CD8-positive, alpha-beta memory T cell (primary cell): ENCODE measurements around the gene TRIM62. TPM values are rescaled to one million over a fixed set of nuclear protein-coding genes. Genes with fewer than 3 reads are reported as not detected.

Experiments used
- CTCF ChIA-PET: fragments of 350-600 bp; sonication (Branson Sonifier 250); formaldehyde crosslinking; loops from one replicate; lab custom pipeline; 2021; ENCODE audit warnings: antibody characterized with exemption; lab: Charles Lee
- POLR2A ChIA-PET: fragments of 350-600 bp; sonication (Branson Sonifier 250); formaldehyde crosslinking; loops from one replicate; lab custom pipeline; 2021; ENCODE audit warnings: antibody characterized with exemption; lab: Charles Lee
- DNase-seq, 5 donors: peaks; one replicate each; pipeline versions ENCODE4 v3.0.0 to v3.0.0-alpha.2; 2020 to 2022; ENCODE audit warnings: mixed read lengths in 1 of 5
- H3K27ac ChIP-seq: one replicate; pipeline ENCODE4 v1.7.0; 2013; ENCODE audit warnings: low read depth, mild to moderate bottlenecking, low read length, moderate library complexity
- H3K27me3 ChIP-seq: 2 replicates; pipeline ENCODE4 v1.7.0; 2013; ENCODE audit warnings: low read length, mild to moderate bottlenecking; ENCODE audit not compliant: insufficient read depth, poor library complexity, severe bottlenecking
- H3K36me3 ChIP-seq: 2 replicates; pipeline ENCODE4 v1.7.0; 2013; ENCODE audit warnings: mild to moderate bottlenecking, low read length, moderate library complexity; ENCODE audit not compliant: insufficient read depth
- H3K4me1 ChIP-seq: 2 replicates; pipeline ENCODE4 v1.7.0; 2013; ENCODE audit warnings: mild to moderate bottlenecking, low read length, moderate library complexity; ENCODE audit not compliant: insufficient read depth
- H3K4me3 ChIP-seq: 2 replicates; pipeline ENCODE4 v1.7.0; 2013; ENCODE audit warnings: mild to moderate bottlenecking, low read length
- H3K9me3 ChIP-seq: 2 replicates; pipeline ENCODE4 v1.7.0; 2013; ENCODE audit warnings: mild to moderate bottlenecking, low read length
- H3K27ac Mint-ChIP-seq, 8 donors: one replicate each; pipeline ENCODE4 v1.8.0; 2020 to 2021; ENCODE audit warnings: mixed read lengths in 8 of 8, mild to moderate bottlenecking in 6 of 8, inconsistent platforms in 3 of 8, moderate library complexity in 3 of 8
- H3K27me3 Mint-ChIP-seq, 2 donors: one replicate each; pipeline ENCODE4 v1.8.0; 2020 to 2021; ENCODE audit warnings: mixed read lengths in 2 of 2, mild to moderate bottlenecking in 1 of 2, moderate library complexity in 1 of 2
- H3K36me3 Mint-ChIP-seq, 3 donors: one replicate each; pipeline ENCODE4 v1.8.0; 2020 to 2021; ENCODE audit warnings: mixed read lengths in 3 of 3, inconsistent platforms in 1 of 3, mild to moderate bottlenecking in 1 of 3
- H3K4me1 Mint-ChIP-seq, 3 donors: one replicate each; pipeline ENCODE4 v1.8.0; 2020 to 2021; ENCODE audit warnings: mixed read lengths in 3 of 3, inconsistent platforms in 1 of 3, mild to moderate bottlenecking in 1 of 3
- H3K4me3 Mint-ChIP-seq, 7 donors: one replicate each; pipeline ENCODE4 v1.8.0; 2020 to 2021; ENCODE audit warnings: mixed read lengths in 7 of 7, mild to moderate bottlenecking in 6 of 7, moderate library complexity in 4 of 7, inconsistent platforms in 2 of 7
- H3K9me3 Mint-ChIP-seq, 5 donors: one replicate each; pipeline ENCODE4 v1.8.0; 2020 to 2022; ENCODE audit warnings: mixed read lengths in 5 of 5, mild to moderate bottlenecking in 3 of 5, moderate library complexity in 2 of 5, inconsistent platforms in 1 of 5
- polyA plus RNA-seq: library from polyadenylated mRNA; unstranded; fragments of 300-500 nt; fragmentation: Illumina TruSeq; gene quantifications from one replicate; pipeline ENCODE4 v1.2.3, GENCODE V29; 2021
- total RNA-seq, 2 experiments: library from RNA; stranded (reverse); gene quantifications; one replicate each; pipeline ENCODE4 v1.2.3, GENCODE V29; 2021

The TRIM62 gene
- 1 to 10 TPM; 5.0 to 5.5 TPM for total RNA-seq
- polyA plus RNA-seq: 7.0 TPM

DNA sequence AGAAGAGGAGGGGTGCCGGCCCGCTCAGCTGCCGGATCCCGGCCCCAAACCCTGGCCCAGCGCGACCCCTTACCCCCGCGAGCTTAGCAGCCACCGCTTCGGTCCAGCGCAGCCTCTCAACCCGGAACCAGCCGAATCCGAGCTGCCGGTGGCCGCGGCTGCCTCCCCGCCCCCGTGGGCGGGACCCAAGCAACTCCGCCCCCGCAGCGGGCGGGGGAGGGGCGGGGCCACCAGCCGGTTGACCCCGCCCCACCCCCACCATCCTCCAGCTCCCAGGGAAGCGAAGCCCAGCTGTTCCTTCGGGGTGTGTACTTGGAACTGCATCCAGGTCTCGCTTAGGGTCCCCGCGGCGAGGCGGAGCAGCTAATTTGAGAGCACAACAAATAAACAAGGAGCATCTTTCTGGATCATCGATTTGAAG is at the start of gene TRIM62:
Gene TRIM62, minus strand, starts transcription at position 123 of the 421 bp plus-strand sequence. CDS start 611 bp downstream, outside the sequence.
- peak within 1 kb of the TSS; percentile 31 to 95 (median 82) for H3K27ac Mint-ChIP-seq
- CTCF ChIA-PET: interaction anchor here (0.7 to 2.3 kb wide), 4 partner anchors 54 to 661 kb away, joined by 3 to 19 read pairs (median 3); no protein-coding TSS in a partner anchor
- Histone ChIP-seq H3K36me3 (no peaks in the 10 kb centered on the region), H3K9me3 (no peaks in the 10 kb centered on the region), H3K27me3 (peaks cover 4% of the 10 kb centered on the region), H3K4me1 (peaks cover 14% of the 10 kb centered on the region), H3K4me3 (peak within 1 kb of the TSS; percentile 83), H3K27ac (no peak within 1 kb of the TSS)
- no peaks in the 10 kb centered on the region for H3K9me3 Mint-ChIP-seq
- H3K4me1 Mint-ChIP-seq: peaks cover 34 to 42% (median 38%) of the 10 kb centered on the region in 3 donors
- peaks cover 0 to 10% (median under 1%) of the 10 kb centered on the region in 3 donors for H3K36me3 Mint-ChIP-seq
- H3K4me3 Mint-ChIP-seq: peak within 1 kb of the TSS; percentile 81 to 95 (median 88)
- H3K27me3 Mint-ChIP-seq: peaks cover 0 to 15% of the 10 kb centered on the region in 2 donors
- POLR2A ChIA-PET: interaction anchor here (0.5 to 2.3 kb wide), 9 partner anchors 8 to 531 kb away, joined by 3 to 40 read pairs (median 4); partner anchors contain the start of gene RBBP4
- DNase-seq: peak; percentile 72 to 84 (median 72)

DNA sequence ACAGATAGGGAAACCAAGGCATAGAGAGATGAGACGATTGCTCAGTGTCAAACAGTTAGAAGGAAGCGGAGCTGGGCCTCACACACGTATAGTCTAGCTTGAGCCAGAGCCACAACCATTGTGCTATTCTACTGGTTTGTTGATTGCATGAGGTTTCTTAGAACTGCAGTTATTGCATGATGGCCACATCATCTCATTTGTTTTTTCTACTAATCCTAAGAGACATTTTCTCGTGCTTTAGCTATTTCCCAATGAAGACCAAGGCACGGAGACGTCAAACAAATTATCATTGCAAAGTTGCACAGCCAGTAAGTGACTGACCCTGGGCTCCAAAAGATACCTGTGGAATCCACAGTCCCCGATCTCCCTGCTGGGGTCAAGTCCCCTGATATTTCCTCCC is 49.3 kb upstream of the TRIM62 start:
- ChIA-PET POLR2A (no interaction called here), CTCF (no interaction called here)
- Mint-ChIP-seq H3K36me3 (no peaks in the 10 kb centered on the region), H3K4me3 (no peak overlapping the region), H3K4me1 (peaks cover 0 to 3% (median 0%) of the 10 kb centered on the region in 3 donors), H3K27me3 (peaks cover 4 to 46% of the 10 kb centered on the region in 2 donors), H3K9me3 (no peaks in the 10 kb centered on the region), H3K27ac (no peak overlapping the region)
- Histone ChIP-seq H3K27me3 (no peaks in the 10 kb centered on the region), H3K4me3 (no peak overlapping the region), H3K4me1 (no peaks in the 10 kb centered on the region), H3K27ac (no peak overlapping the region), H3K9me3 (no peaks in the 10 kb centered on the region), H3K36me3 (no peaks in the 10 kb centered on the region)
- no peak for DNase-seq

DNA sequence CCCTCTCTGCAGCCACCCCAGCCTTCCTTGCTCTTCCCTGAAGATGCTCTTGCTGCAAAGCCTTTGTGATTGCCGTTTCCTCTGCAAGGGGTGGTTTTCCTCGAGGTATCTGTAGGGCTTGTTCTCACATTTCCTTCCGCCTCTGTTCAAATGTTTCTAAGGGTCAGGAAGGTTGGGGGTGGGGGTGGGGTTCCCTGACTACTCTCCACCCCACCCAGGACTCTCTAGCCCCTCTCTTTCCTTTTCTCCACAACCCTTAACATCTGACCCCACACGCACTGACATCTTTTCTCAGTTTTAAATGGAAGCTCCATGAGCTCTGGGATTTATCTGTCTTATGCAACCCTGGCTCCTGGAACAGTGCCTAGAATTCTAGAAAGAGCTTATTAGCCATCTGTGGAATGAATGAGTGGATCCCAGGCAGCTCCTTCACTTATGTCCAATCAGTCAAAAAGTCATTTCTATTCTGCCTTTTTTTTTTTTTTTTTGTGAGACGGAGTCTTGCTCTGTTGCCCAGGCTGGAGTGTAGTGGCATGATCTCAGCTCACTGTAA is 47.2 kb upstream of the TRIM62 start:
- H3K27ac ChIP-seq: no peak overlapping the region
- H3K4me3 Mint-ChIP-seq: no peak overlapping the region
- H3K4me1 Mint-ChIP-seq: peaks cover 0 to 3% (median 0%) of the 10 kb centered on the region in 3 donors
- CTCF ChIA-PET: no interaction called here
- H3K36me3 Mint-ChIP-seq: peaks cover 0 to 1% (median under 1%) of the 10 kb centered on the region in 3 donors
- no peak overlapping the region for H3K4me3 ChIP-seq
- H3K4me1 ChIP-seq: no peaks in the 10 kb centered on the region
- no peaks in the 10 kb centered on the region for H3K27me3 ChIP-seq
- no peaks in the 10 kb centered on the region for H3K36me3 ChIP-seq
- H3K9me3 ChIP-seq: no peaks in the 10 kb centered on the region
- H3K27me3 Mint-ChIP-seq: peaks cover 3 to 46% of the 10 kb centered on the region in 2 donors
- H3K9me3 Mint-ChIP-seq: peaks cover 8 to 11% (median 9%) of the 10 kb centered on the region in 5 donors
- H3K27ac Mint-ChIP-seq: peak overlapping the region in 1 of 8 donors; percentile 62
- POLR2A ChIA-PET: no interaction called here
- DNase-seq: no peak

DNA sequence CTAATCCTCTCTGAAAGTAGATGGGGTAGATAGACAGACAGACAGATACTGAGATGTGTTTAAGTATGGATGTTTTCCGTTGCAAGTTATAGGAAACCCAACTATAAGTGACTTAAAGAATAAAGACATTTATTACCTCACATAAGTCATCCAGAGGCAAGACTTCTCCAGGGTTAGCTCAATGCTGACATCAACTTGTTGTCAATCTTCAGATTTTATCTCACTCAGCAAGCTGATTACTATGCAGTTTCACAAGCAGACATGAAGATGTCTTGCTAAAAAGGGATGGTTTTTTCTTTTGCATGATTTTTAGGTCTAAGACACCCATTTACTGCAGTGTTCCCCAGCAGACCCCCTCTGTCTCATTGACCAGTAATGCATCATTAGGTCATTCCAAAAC is 43.7 kb upstream of the TRIM62 start:
- Histone ChIP-seq H3K4me3 (no peak overlapping the region), H3K36me3 (no peaks in the 10 kb centered on the region), H3K27me3 (no peaks in the 10 kb centered on the region), H3K9me3 (no peaks in the 10 kb centered on the region), H3K27ac (no peak overlapping the region), H3K4me1 (no peaks in the 10 kb centered on the region)
- POLR2A ChIA-PET: no interaction called here
- H3K4me1 Mint-ChIP-seq: peaks cover 0 to 3% (median 0%) of the 10 kb centered on the region in 3 donors
- peaks cover 0 to 10% (median 1%) of the 10 kb centered on the region in 3 donors for H3K36me3 Mint-ChIP-seq
- no peak overlapping the region for H3K27ac Mint-ChIP-seq
- peaks cover 8 to 15% (median 14%) of the 10 kb centered on the region in 5 donors for H3K9me3 Mint-ChIP-seq
- H3K27me3 Mint-ChIP-seq: peaks cover 4 to 39% of the 10 kb centered on the region in 2 donors
- no peak for DNase-seq
- no peak overlapping the region for H3K4me3 Mint-ChIP-seq
- CTCF ChIA-PET: no interaction called here

DNA sequence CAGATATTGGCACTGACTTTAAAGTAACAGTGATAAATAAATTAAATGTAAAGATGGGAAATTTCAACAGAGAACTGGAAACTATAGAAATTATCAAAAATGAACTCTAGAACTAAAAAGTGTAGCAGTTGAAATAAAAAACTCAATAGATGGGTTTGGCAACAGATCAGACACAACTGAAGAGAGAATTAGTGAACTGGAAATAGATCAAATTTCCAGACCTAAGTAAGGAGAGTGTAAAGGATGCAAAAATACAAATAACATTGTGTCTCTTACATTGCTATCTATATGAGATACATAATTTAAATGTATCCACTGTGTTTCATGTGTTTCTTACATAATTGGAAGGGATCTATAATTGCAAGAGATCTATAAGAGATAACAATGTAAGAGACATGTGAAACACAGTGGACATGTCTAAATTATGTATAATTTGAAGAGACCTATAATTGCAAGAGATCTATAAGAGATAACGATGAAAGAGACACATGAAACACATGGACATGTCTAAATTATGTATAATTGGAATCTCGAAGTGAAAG is 42.4 kb upstream of the TRIM62 start:
- ChIA-PET CTCF (no interaction called here), POLR2A (no interaction called here)
- Mint-ChIP-seq H3K36me3 (peaks cover 0 to 10% (median 1%) of the 10 kb centered on the region in 3 donors), H3K4me1 (peaks cover 0 to 3% (median 0%) of the 10 kb centered on the region in 3 donors), H3K27ac (no peak overlapping the region), H3K4me3 (no peak overlapping the region), H3K27me3 (peaks cover 4 to 35% of the 10 kb centered on the region in 2 donors), H3K9me3 (peaks cover 8 to 16% (median 14%) of the 10 kb centered on the region in 5 donors)
- Histone ChIP-seq H3K4me3 (no peak overlapping the region), H3K27ac (no peak overlapping the region), H3K9me3 (no peaks in the 10 kb centered on the region), H3K27me3 (no peaks in the 10 kb centered on the region), H3K4me1 (no peaks in the 10 kb centered on the region), H3K36me3 (no peaks in the 10 kb centered on the region)
- DNase-seq: no peak

DNA sequence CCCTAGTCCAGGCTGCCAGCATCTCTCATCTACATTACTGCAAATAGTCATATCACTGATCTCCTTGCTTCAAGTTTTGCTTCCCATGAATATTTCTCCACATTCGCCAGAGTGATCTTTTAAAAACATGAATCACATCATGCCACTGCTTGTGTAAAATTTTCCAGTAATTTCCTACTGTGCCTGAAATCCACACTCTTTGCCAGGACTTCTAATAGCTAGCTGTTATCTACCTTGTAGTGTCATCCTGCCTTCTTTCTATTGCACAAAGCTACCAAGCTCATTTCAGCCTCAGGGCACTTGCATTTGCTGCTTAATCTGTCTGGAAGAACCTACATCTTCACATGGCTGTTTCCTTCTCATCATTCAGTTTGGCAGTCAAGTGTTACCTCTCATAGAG is 40.5 kb upstream of the TRIM62 start:
- H3K4me3 Mint-ChIP-seq: no peak overlapping the region

DNA sequence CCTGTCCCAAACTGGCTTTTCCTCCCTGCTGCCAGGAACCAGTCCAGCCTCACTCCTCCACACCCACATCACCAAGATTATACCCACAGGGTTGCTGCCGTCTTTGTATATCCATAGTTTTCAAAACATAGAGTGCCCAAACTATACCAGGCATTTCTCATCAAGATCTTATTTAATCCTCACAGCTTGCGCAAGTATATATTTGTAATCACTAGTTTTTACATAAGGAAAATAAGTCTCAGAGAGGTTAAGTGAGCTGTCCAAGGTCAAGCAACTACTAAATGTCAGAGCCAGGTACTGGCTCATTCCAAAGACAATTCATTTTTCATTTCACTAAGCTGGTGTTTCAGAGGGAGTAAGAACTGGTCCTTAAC is 39.5 kb upstream of the TRIM62 start:
- Mint-ChIP-seq H3K27me3 (peaks cover 7 to 16% of the 10 kb centered on the region in 2 donors), H3K4me1 (peaks cover 0 to 4% (median 2%) of the 10 kb centered on the region in 3 donors), H3K4me3 (no peak overlapping the region), H3K9me3 (peaks cover 8 to 16% (median 14%) of the 10 kb centered on the region in 5 donors), H3K27ac (no peak overlapping the region), H3K36me3 (peaks cover 0 to 10% (median 1%) of the 10 kb centered on the region in 3 donors)
- no peak for DNase-seq
- H3K4me1 ChIP-seq: no peaks in the 10 kb centered on the region
- no peak overlapping the region for H3K4me3 ChIP-seq
- CTCF ChIA-PET: no interaction called here
- no peak overlapping the region for H3K27ac ChIP-seq
- H3K27me3 ChIP-seq: no peaks in the 10 kb centered on the region
- POLR2A ChIA-PET: no interaction called here
- H3K9me3 ChIP-seq: no peaks in the 10 kb centered on the region
- no peaks in the 10 kb centered on the region for H3K36me3 ChIP-seq

More for the DNA sequence above, 40.5 kb upstream of the TRIM62 start:
- ChIA-PET POLR2A (no interaction called here), CTCF (no interaction called here)
- Mint-ChIP-seq H3K4me1 (peaks cover 0 to 4% (median 2%) of the 10 kb centered on the region in 3 donors), H3K27me3 (peaks cover 7 to 20% of the 10 kb centered on the region in 2 donors), H3K27ac (no peak overlapping the region), H3K36me3 (peaks cover 0 to 10% (median 1%) of the 10 kb centered on the region in 3 donors), H3K9me3 (peaks cover 8 to 16% (median 14%) of the 10 kb centered on the region in 5 donors)
- H3K9me3 ChIP-seq: no peaks in the 10 kb centered on the region
- no peaks in the 10 kb centered on the region for H3K36me3 ChIP-seq
- no peak overlapping the region for H3K4me3 ChIP-seq
- H3K27ac ChIP-seq: no peak overlapping the region
- no peak for DNase-seq
- no peaks in the 10 kb centered on the region for H3K27me3 ChIP-seq
- no peaks in the 10 kb centered on the region for H3K4me1 ChIP-seq

DNA sequence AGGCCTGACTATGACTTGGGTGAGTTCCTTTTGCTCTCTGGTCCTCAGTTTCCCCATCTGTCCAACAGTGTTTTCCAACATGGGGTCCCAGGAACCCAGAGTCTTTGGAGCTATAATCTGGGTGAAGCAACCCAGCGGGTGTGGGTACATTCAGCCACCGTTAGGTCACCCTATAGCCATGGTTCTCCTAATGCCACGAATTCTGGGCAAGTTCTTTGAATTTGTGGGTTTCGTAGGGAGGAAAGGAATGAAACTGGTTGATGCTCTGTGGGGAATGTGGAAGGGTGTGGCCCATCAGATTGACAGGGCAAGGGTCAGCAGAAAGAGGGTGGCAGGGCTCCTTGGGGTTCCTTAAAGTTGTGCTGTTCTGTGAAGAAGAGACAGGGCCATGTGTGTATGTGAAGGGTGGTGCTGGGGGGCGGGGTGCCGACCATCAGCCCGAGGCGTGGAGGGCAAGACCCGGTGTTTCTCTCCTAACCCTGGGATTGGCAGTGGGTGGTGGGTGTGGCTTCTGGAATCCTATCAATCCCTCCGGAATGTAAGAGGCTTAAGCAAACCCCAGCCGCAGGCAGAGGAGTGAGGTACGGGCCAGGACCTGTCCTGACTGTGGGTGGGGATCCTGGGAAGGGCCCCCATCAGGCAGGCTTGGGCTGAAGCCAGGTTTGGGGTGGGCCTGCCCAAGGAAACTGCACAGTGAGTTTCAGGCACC is 39.0 kb upstream of the TRIM62 start:
- no peaks in the 10 kb centered on the region for H3K9me3 ChIP-seq
- no peak overlapping the region for H3K27ac Mint-ChIP-seq
- H3K36me3 Mint-ChIP-seq: peaks cover 0 to 10% (median 1%) of the 10 kb centered on the region in 3 donors
- POLR2A ChIA-PET: no interaction called here
- H3K4me3 ChIP-seq: no peak overlapping the region
- no peak for DNase-seq
- H3K27me3 ChIP-seq: no peaks in the 10 kb centered on the region
- H3K36me3 ChIP-seq: no peaks in the 10 kb centered on the region
- peaks cover 0 to 4% (median 2%) of the 10 kb centered on the region in 3 donors for H3K4me1 Mint-ChIP-seq
- no peaks in the 10 kb centered on the region for H3K4me1 ChIP-seq
- CTCF ChIA-PET: no interaction called here
- H3K9me3 Mint-ChIP-seq: peaks cover 8 to 16% (median 14%) of the 10 kb centered on the region in 5 donors
- peaks cover 7 to 16% of the 10 kb centered on the region in 2 donors for H3K27me3 Mint-ChIP-seq
- no peak overlapping the region for H3K27ac ChIP-seq
- no peak overlapping the region for H3K4me3 Mint-ChIP-seq
